NT2/D1 (cell line): ENCODE results near the gene RAD52.
"Not testable (repeated sequence)": the region's sequence is repeated elsewhere in the genome, so short reads cannot be mapped to it uniquely, and the experiment has no call there.

Source experiments
- DNase-seq: peaks from one replicate; pipeline ENCODE4 v3.0.0-alpha.2; 2011; ENCODE audit warnings: low read depth, low spot score
- H3K27me3 ChIP-seq: 2 replicates; pipeline ENCODE4 v1.6.0; 2011; ENCODE audit warnings: mild to moderate bottlenecking; ENCODE audit not compliant: insufficient read length, insufficient read depth
- H3K36me3 ChIP-seq: 2 replicates; pipeline ENCODE4 v1.6.1; 2011; ENCODE audit warnings: mild to moderate bottlenecking, low read length, mixed read lengths; ENCODE audit not compliant: insufficient read depth, insufficient read length
- H3K4me1 ChIP-seq: 2 replicates; pipeline ENCODE4 v1.5.1; 2011; ENCODE audit not compliant: insufficient read depth, insufficient read length
- H3K4me3 ChIP-seq: 2 replicates; pipeline ENCODE4 v1.5.1; 2011; ENCODE audit warnings: low read depth; ENCODE audit not compliant: insufficient read length
- H3K9ac ChIP-seq: 2 replicates; pipeline ENCODE4 v1.6.0; 2011; ENCODE audit warnings: low read depth; ENCODE audit not compliant: insufficient read length
- H3K9me3 ChIP-seq: 2 replicates; pipeline ENCODE4 v1.5.1; 2011; ENCODE audit warnings: mild to moderate bottlenecking, low read length; ENCODE audit not compliant: insufficient read depth
- SUZ12 ChIP-seq: IDR thresholded peaks from 2 replicates; pipeline ENCODE4 v1.6.1; 2011; ENCODE audit not compliant: insufficient read length, insufficient read depth; ENCODE audit errors: extremely low read depth
- YY1 ChIP-seq: IDR thresholded peaks from 2 replicates; pipeline ENCODE4 v1.6.1; 2011; ENCODE audit not compliant: insufficient read length, insufficient read depth
- ZNF274 ChIP-seq: IDR thresholded peaks from 2 replicates; pipeline ENCODE4 v1.6.1; 2011; ENCODE audit warnings: mild to moderate bottlenecking, low read depth, low read length

RAD52 gene

DNA sequence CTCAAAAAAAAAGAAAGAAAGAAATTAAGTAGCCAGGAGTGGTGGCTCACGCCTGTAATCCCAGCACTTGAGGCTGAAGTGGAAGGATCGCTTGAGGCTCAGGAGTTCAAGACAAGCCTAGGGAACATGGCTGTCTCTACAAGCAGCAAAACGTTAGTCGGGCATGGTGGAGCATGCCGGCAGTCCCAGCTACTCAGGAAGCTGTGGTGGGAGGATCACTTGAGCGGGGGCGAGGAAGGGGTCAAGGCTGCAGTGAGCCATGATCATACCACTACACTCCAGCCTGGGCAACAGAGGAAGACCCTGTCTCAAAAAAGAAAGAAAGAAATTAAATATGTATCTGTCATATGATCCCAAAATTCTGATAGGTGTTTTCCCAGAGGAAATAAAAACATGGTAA, 5.3 kb downstream of the RAD52 start:
- H3K27me3 ChIP-seq = no peaks in the 10 kb centered on the region
- H3K9ac ChIP-seq = no peak overlapping the region
- no peaks in the 10 kb centered on the region for H3K9me3 ChIP-seq
- H3K36me3 ChIP-seq = peaks cover 69% of the 10 kb centered on the region
- DNase-seq = no peak
- H3K4me3 ChIP-seq = no peak overlapping the region
- no peaks in the 10 kb centered on the region for H3K4me1 ChIP-seq
- TF ChIP-seq SUZ12 (no peak), YY1 (no peak), ZNF274 (no peak)

DNA sequence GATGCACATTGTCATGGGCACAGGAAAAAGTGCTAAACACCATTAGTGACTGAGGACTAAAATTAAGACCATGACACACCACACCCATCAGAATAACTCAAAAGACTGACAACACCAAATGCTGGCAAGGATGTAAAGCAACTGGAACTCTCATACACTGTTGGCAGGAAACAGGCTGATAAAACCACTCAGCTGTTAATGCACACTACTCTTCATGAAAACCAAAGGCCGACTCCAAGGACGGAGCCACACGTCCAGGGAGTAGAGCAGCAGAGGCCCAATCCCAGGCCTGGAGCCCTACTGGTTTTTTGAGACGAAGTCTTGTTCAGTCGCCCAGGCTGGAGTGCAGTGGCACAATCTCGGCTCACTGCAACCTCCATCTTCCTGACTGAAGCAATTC, 6.4 kb downstream of the RAD52 start:
- H3K27me3 ChIP-seq = no peaks in the 10 kb centered on the region
- no peak overlapping the region for H3K9ac ChIP-seq
- H3K36me3 ChIP-seq = peaks cover 77% of the 10 kb centered on the region
- no peak overlapping the region for H3K4me3 ChIP-seq
- no peaks in the 10 kb centered on the region for H3K9me3 ChIP-seq
- H3K4me1 ChIP-seq = no peaks in the 10 kb centered on the region
- no peak for DNase-seq
- TF ChIP-seq SUZ12 (no peak), YY1 (no peak), ZNF274 (no peak)

DNA sequence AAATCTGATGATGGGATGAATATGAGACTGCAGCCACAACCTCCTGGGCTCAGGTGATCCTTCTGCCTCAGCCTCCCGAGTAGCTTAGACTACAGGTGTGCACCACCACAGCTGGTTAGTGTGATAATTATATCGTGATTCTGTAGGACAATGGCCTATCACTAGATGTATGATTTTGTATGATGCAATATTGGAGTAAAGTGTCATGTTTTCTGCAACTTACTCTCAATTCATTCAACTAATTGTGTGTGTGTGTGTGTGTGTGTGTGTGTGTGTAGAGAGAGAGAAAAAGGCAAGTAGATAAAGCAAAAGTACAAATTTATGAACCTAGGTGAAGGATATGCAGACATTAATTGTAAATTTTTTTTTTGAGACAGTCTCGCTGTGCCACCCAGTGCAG, 10.7 kb downstream of the RAD52 start:
- Histone ChIP-seq H3K9ac (no peak overlapping the region), H3K27me3 (no peaks in the 10 kb centered on the region), H3K36me3 (peaks cover 68% of the 10 kb centered on the region), H3K4me1 (no peaks in the 10 kb centered on the region), H3K4me3 (no peak overlapping the region), H3K9me3 (no peaks in the 10 kb centered on the region)
- DNase-seq = no peak
- TF ChIP-seq ZNF274 (no peak), YY1 (no peak), SUZ12 (no peak)

DNA sequence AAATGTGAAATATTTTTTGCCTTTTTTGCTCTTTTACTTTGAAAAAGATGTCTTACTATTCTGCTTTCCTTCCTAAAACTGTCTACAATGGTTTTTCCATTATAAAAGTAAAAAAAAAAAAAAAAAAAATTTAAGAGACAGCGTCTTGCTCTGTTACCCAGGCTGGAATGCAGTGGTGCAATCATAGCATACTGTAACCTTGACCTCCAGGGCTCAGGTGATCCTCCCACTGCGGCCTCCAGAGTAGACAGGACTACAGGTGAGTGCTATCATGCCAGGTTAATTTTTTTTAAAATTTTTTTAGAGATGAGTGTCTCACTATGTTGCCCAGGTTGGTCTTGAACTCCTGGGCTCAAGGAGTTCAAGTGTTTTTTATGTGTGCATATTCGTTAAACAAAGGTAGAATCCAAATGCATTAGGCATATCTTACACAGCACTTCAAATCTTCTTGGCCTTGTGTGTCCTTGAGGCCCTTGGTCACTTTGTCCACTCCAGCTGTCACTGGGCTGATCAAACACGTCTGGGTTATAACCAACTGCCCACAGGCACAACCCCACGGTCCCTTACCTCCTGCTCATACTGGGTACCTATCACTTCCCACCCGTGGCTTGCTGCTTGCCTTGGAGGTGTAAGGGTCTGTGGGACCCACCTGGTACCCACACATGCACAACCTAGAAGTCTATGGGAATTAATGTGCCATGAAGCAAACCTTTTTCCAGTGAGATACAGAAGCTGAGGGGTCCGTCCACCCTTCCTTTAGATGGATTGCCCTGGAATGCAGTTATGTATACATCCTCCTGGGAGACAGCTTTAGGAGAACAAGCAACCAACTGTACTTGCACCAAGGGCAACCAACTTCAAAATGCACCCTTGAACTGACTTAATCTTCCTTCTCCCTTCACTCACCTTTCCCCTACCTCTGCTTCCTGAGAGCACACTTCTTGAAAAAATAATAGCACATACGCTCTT, 12.8 kb downstream of the RAD52 start:
- H3K27me3 ChIP-seq = no peaks in the 10 kb centered on the region
- no peak overlapping the region for H3K9ac ChIP-seq
- no peaks in the 10 kb centered on the region for H3K4me1 ChIP-seq
- no peaks in the 10 kb centered on the region for H3K9me3 ChIP-seq
- H3K4me3 ChIP-seq = no peak overlapping the region
- DNase-seq = no peak
- TF ChIP-seq ZNF274 (no peak), YY1 (no peak), SUZ12 (no peak)
- H3K36me3 ChIP-seq = peaks cover 66% of the 10 kb centered on the region

GRCh38 chr12:935891-936290, 13.6 kb downstream of the RAD52 start:
- not testable (repeated sequence) for H3K4me3 ChIP-seq, H3K9ac ChIP-seq, H3K27me3 ChIP-seq, H3K9me3 ChIP-seq, DNase-seq, H3K4me1 ChIP-seq
- peaks cover 70% of the 10 kb centered on the region for H3K36me3 ChIP-seq

- Histone ChIP-seq H3K9ac (no peak overlapping the region), H3K27me3 (no peaks in the 10 kb centered on the region), H3K4me1 (no peaks in the 10 kb centered on the region), H3K4me3 (no peak overlapping the region), H3K9me3 (no peaks in the 10 kb centered on the region), H3K36me3 (peaks cover 76% of the 10 kb centered on the region)
- no peak for TF ChIP-seq ZNF274
- no peak for TF ChIP-seq SUZ12
- TF ChIP-seq YY1 = no peak
- no peak for DNase-seq
These were observed 17.9 kb downstream of the RAD52 start for GRCh38 chr12:931591-931990.

- TF ChIP-seq SUZ12 = no peak
- TF ChIP-seq ZNF274 = no peak
- no peak for TF ChIP-seq YY1
- no peaks in the 10 kb centered on the region for H3K9me3 ChIP-seq
- no peaks in the 10 kb centered on the region for H3K4me1 ChIP-seq
- no peak overlapping the region for H3K9ac ChIP-seq
- no peak for DNase-seq
- H3K27me3 ChIP-seq = no peaks in the 10 kb centered on the region
- no peak overlapping the region for H3K4me3 ChIP-seq
- peaks cover 78% of the 10 kb centered on the region for H3K36me3 ChIP-seq
These were observed 18.4 kb downstream of the RAD52 start for GRCh38 chr12:931060-931459.

GRCh38 chr12:926641-927040, 22.9 kb downstream of the RAD52 start:
- Histone ChIP-seq H3K9me3 (no peaks in the 10 kb centered on the region), H3K4me1 (no peaks in the 10 kb centered on the region), H3K4me3 (no peak overlapping the region), H3K9ac (no peak overlapping the region), H3K27me3 (no peaks in the 10 kb centered on the region), H3K36me3 (peaks cover 94% of the 10 kb centered on the region)
- no peak for DNase-seq
- TF ChIP-seq ZNF274 = no peak
- TF ChIP-seq SUZ12 = no peak
- no peak for TF ChIP-seq YY1
